Kidney (tissue), 14 donors: ENCODE results near the gene TMEM217. TPM values are rescaled to one million over a fixed set of nuclear protein-coding genes. Genes with fewer than 3 reads are reported as not detected.

Source experiments
- DNase-seq, 5 donors: peaks; one replicate each; pipeline ENCODE4 v3.0.0-alpha.2; 2013 to 2020
- FAIRE-seq: peaks from 2 replicates; lab custom pipeline; 2012; peaks lifted over from hg19 to GRCh38; lab: Jason Lieb, UNC
- H3K27ac ChIP-seq, 2 donors: one replicate each; pipeline ENCODE4 v1.7.0; 2013; ENCODE audit warnings: low read depth in 2 of 2, low read length in 2 of 2, inconsistent platforms in 1 of 2
- H3K27me3 ChIP-seq: one replicate; pipeline ENCODE4 v1.7.1; 2013; ENCODE audit warnings: low read length, inconsistent platforms; ENCODE audit not compliant: control insufficient read depth, insufficient read depth
- H3K36me3 ChIP-seq, 3 donors: one replicate each; pipeline versions ENCODE4 v1.7.0 to v1.7.1; 2013; ENCODE audit warnings: low read length in 3 of 3, control low read depth in 1 of 3, inconsistent platforms in 1 of 3; ENCODE audit not compliant: insufficient read depth in 3 of 3, control insufficient read depth in 2 of 3
- H3K4me1 ChIP-seq, 3 donors: one replicate each; pipeline versions ENCODE4 v1.7.0 to v1.7.1; 2013; ENCODE audit warnings: low read length in 3 of 3, inconsistent platforms in 1 of 3, low read depth in 1 of 3; ENCODE audit not compliant: control insufficient read depth in 2 of 3, insufficient read depth in 2 of 3
- H3K4me3 ChIP-seq, 3 donors: one replicate each; pipeline versions ENCODE4 v1.7.0 to v1.8.1; 2013; ENCODE audit warnings: low read length in 3 of 3, control low read depth in 1 of 3, inconsistent platforms in 1 of 3
- H3K9ac ChIP-seq, 3 donors: one replicate each; pipeline versions ENCODE4 v1.7.0 to v1.7.1; 2013; ENCODE audit warnings: low read length in 3 of 3, control low read depth in 1 of 3, inconsistent platforms in 1 of 3
- H3K9me3 ChIP-seq, 3 donors: one replicate each; pipeline versions ENCODE4 v1.7.0 to v1.7.1; 2013; ENCODE audit warnings: low read length in 3 of 3, control low read depth in 1 of 3, inconsistent platforms in 1 of 3; ENCODE audit not compliant: control insufficient read depth in 2 of 3, insufficient read depth in 1 of 3
- intact Hi-C: fragments of 100-400 bp; cut with DNase I; formaldehyde crosslinking; loops from one replicate; pipeline ENCODE4 v1.11.1; 2022
- polyA plus RNA-seq: library from polyadenylated mRNA; stranded (reverse); fragments of 350-450 nt; fragmentation: Illumina TruSeq; extraction: RNeasy Lipid Tissue Mini Kit (QIAGEN cat#74804); gene quantifications from one replicate; pipeline ENCODE4 v1.2.3, GENCODE V29; 2014; ENCODE audit warnings: low read depth, low replicate concordance; ENCODE audit not compliant: insufficient read depth
- total RNA-seq: library from RNA; stranded (reverse); fragmentation: NEBNext Ultra II Directional; extraction: Animal tissue kit (Norgen Biotek cat#: 25700); gene quantifications from one replicate; pipeline ENCODE4 v1.2.1, GENCODE V29; 2021
- TF ChIP-seq, protein P1 (sequence below): IDR thresholded peaks from 3 replicates; pipeline ENCODE4 v1.5.1; 2012; ENCODE audit warnings: mild to moderate bottlenecking, moderate library complexity, borderline replicate concordance; ENCODE audit not compliant: insufficient read depth; ENCODE audit errors: extremely low read depth
- donor health status: control.
- donor health status: control.
- donor health status: control.
- donor health status: control.
- donor health status: control.
- donor health status: DM: yes; HTN: yes; CAD: no.
- donor health status: Normal renal cell carcinoma (clear cell type).

The TMEM217 gene
- total and polyA plus RNA-seq, 2 donors from 2014 or later: 0.67 to 0.72 TPM

DNA sequence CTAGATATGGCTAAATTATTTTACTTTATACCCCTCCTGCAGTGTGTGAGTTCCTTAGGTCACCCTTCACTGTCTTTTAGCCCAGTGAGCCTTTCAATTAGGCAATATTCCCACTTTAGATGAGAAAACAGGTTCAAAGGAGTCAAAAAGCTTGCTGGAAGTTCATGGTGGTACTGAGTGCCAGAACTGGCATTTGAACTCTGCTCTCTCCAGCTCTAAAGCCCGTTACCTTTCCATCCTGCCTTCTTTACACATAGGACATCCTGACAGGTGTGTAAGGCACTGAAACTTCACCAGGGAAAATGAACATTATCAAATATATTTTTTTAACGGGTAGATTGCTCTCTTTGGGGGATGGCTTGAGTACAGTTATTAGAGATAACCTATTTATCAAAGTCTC lies 11.2 kb upstream of the TMEM217 start:
- H3K27me3 ChIP-seq: no peaks in the 10 kb centered on the region
- H3K27ac ChIP-seq: no peak overlapping the region
- no peak overlapping the region for H3K4me3 ChIP-seq
- no peak for DNase-seq
- H3K4me1 ChIP-seq: peaks cover 0 to 4% (median 0%) of the 10 kb centered on the region in 3 donors
- intact Hi-C loops: no loop called here
- no peaks in the 10 kb centered on the region for H3K36me3 ChIP-seq
- no peak for FAIRE-seq
- TF ChIP-seq, protein P1, sequence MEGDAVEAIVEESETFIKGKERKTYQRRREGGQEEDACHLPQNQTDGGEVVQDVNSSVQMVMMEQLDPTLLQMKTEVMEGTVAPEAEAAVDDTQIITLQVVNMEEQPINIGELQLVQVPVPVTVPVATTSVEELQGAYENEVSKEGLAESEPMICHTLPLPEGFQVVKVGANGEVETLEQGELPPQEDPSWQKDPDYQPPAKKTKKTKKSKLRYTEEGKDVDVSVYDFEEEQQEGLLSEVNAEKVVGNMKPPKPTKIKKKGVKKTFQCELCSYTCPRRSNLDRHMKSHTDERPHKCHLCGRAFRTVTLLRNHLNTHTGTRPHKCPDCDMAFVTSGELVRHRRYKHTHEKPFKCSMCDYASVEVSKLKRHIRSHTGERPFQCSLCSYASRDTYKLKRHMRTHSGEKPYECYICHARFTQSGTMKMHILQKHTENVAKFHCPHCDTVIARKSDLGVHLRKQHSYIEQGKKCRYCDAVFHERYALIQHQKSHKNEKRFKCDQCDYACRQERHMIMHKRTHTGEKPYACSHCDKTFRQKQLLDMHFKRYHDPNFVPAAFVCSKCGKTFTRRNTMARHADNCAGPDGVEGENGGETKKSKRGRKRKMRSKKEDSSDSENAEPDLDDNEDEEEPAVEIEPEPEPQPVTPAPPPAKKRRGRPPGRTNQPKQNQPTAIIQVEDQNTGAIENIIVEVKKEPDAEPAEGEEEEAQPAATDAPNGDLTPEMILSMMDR: no peak
- H3K9me3 ChIP-seq: no peaks in the 10 kb centered on the region
- H3K9ac ChIP-seq: no peak overlapping the region

- no peaks in the 10 kb centered on the region for H3K27me3 ChIP-seq
- no peaks in the 10 kb centered on the region for H3K36me3 ChIP-seq
- H3K9ac ChIP-seq: no peak overlapping the region
- DNase-seq: no peak
- H3K4me1 ChIP-seq: no peaks in the 10 kb centered on the region
- FAIRE-seq: no peak
- TF ChIP-seq, protein P1: no peak
- no peaks in the 10 kb centered on the region for H3K9me3 ChIP-seq
- intact Hi-C loops: no loop called here
- no peak overlapping the region for H3K4me3 ChIP-seq
- H3K27ac ChIP-seq: no peak overlapping the region
Measured at GRCh38 chr6:37265860-37266259, 7.9 kb upstream of the TMEM217 start.

DNA sequence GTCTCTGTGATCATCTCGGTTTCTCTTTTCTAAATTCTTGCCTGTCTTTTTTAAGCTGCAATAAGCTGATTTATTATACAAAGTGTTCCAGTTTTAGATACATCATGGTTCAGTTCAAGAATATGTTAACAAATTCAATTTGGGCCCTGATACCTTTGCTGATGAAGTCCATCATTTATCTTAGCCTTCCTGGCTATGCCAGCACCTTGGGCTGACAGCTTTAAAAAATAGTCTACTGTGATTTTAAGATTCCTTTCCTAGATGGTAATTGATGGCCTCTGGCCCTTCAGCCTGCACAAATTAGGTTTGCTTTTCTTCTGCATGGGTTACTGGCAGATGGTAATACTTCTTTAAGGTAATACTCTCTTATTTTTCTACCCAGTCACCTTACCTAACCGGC lies 7.1 kb upstream of the TMEM217 start:
- H3K9ac ChIP-seq: no peak overlapping the region

More for the DNA sequence above, 7.1 kb upstream of the TMEM217 start:
- Histone ChIP-seq H3K4me1 (no peaks in the 10 kb centered on the region), H3K4me3 (no peak overlapping the region), H3K9me3 (no peaks in the 10 kb centered on the region), H3K27me3 (no peaks in the 10 kb centered on the region), H3K27ac (no peak overlapping the region), H3K36me3 (no peaks in the 10 kb centered on the region)
- DNase-seq: no peak
- no peak for FAIRE-seq
- TF ChIP-seq, protein P1: no peak
- intact Hi-C loops: no loop called here
